ENCODE data around the gene IGF2BP3.

DNA sequence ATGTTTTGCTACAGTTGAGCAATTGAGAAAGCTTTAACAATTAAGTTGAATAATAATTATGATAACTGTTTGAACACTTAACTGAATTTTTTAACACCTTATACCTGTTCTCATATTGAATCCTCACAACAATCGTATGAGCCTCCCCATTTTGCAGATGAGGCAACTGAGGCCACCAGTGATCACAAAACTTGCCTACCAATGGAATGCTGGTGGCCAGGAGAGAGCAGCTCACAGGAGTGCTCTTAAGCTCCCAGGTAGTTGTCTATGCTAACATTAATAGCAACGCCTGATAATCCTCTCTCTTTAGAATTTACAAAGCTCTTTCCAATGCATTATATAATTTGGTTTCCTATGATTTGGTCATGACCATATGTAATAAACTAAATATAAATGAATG, 202.1 kb downstream of the IGF2BP3 start:
- TF ChIP-seq TAF1 (IDR thresholded peaks at IDR 0.05; ENCODE audit: low read depth, low read length): no peak
- TF ChIP-seq POLR2A (IDR thresholded peaks at IDR 0.05; ENCODE audit: low read depth, low read length): no peak
- no peak for TF ChIP-seq POU2F2 (IDR thresholded peaks at IDR 0.05; ENCODE audit: low read depth, low read length)
- TF ChIP-seq POLR2AphosphoS5 (IDR thresholded peaks at IDR 0.05; ENCODE audit: low read depth, low read length): no peak
- TF ChIP-seq PAX5 (IDR thresholded peaks at IDR 0.05; ENCODE audit: insufficient read depth, low read length, severe bottlenecking): no peak
- TF ChIP-seq SPI1 (IDR thresholded peaks at IDR 0.05; ENCODE audit: low read depth, low read length): no peak

Measured in GM12891 (cell line).